Esophagus muscularis mucosa (tissue), 4 donors: ENCODE measurements around the gene ZNF398. TPM values are rescaled to one million over a fixed set of nuclear protein-coding genes. Genes with fewer than 3 reads are reported as not detected.

ENCODE experiments used
- DNase-seq: peaks from one replicate; pipeline ENCODE4 v3.0.0-alpha.2; 2017; ENCODE audit errors: extremely low spot score
- H3K27ac ChIP-seq, 4 donors: fragments of 200-600 bp; sonication (generic); replicated peaks in 1 of 4; 1 replicate in 3 of 4; 2 replicates in 1 of 4; pipeline ENCODE4 v1.5.1; 2016 to 2019; ENCODE audit warnings: mild to moderate bottlenecking in 1 of 4
- H3K27me3 ChIP-seq, 4 donors: fragments of 200-600 bp; sonication (generic); one replicate each; pipeline versions ENCODE4 v1.5.1 to v1.6.0; 2016 to 2019
- H3K36me3 ChIP-seq, 4 donors: fragments of 200-600 bp; sonication (generic); one replicate each; pipeline ENCODE4 v1.5.1; 2016 to 2019
- H3K4me1 ChIP-seq, 4 donors: fragments of 200-600 bp; sonication (generic); one replicate each; pipeline ENCODE4 v1.5.1; 2016 to 2019
- H3K4me3 ChIP-seq, 4 donors: fragments of 200-600 bp; sonication (generic); 1 replicate in 2 of 4; 2 replicates in 2 of 4; pipeline ENCODE4 v1.5.1; 2016 to 2019; ENCODE audit warnings: mild to moderate bottlenecking in 4 of 4, moderate library complexity in 1 of 4
- H3K9me3 ChIP-seq, 4 donors: fragments of 200-600 bp; sonication (generic); 1 replicate in 3 of 4; 2 replicates in 1 of 4; pipeline ENCODE4 v1.5.1; 2016 to 2019
- CTCF ChIP-seq, 3 experiments: fragments of 200-600 bp in 2 of 3; fragments of 450-650 bp in 1 of 3; sonication (generic) in 2 of 3; IDR thresholded peaks; one replicate each; pipeline ENCODE4 v1.5.1; 2017 to 2019; ENCODE audit warnings: antibody characterized with exemption in 3 of 3, mild to moderate bottlenecking in 2 of 3, moderate library complexity in 1 of 3
- EP300 ChIP-seq: sonication (generic); formaldehyde crosslinking; IDR thresholded peaks from one replicate; pipeline ENCODE4 v1.6.1; 2017; ENCODE audit warnings: antibody characterized with exemption
- POLR2A ChIP-seq: fragments of 450-650 bp; IDR thresholded peaks from one replicate; pipeline ENCODE4 v1.6.1; 2017; ENCODE audit warnings: antibody characterized with exemption, moderate library complexity, mild to moderate bottlenecking, low read depth
- POLR2AphosphoS5 ChIP-seq, 2 donors: sonication (generic); formaldehyde crosslinking; IDR thresholded peaks; one replicate each; pipeline ENCODE4 v1.6.1; 2017; ENCODE audit warnings: antibody characterized with exemption in 2 of 2
- WGBS: methylation state at CpG from one replicate; pipeline ENCODE4 v1.1.5; 2018; 5-methylcytosine and 5-hydroxymethylcytosine counted together
- intact Hi-C: fragments of 100-400 bp; cut with DNase I; formaldehyde crosslinking; loops from one replicate; pipeline ENCODE4 v1.15.1; 2023
- total RNA-seq, 4 donors: library from RNA; depleted of rRNA; stranded (reverse); fragments of >200 nt; gene quantifications; one replicate each; pipeline versions ENCODE4 v1.1.0 to v1.2.1, GENCODE V29; 2016

The ZNF398 gene
- total RNA-seq, 4 donors from 2014 or later: 16.9 to 22.6 (median 19.2) TPM

DNA sequence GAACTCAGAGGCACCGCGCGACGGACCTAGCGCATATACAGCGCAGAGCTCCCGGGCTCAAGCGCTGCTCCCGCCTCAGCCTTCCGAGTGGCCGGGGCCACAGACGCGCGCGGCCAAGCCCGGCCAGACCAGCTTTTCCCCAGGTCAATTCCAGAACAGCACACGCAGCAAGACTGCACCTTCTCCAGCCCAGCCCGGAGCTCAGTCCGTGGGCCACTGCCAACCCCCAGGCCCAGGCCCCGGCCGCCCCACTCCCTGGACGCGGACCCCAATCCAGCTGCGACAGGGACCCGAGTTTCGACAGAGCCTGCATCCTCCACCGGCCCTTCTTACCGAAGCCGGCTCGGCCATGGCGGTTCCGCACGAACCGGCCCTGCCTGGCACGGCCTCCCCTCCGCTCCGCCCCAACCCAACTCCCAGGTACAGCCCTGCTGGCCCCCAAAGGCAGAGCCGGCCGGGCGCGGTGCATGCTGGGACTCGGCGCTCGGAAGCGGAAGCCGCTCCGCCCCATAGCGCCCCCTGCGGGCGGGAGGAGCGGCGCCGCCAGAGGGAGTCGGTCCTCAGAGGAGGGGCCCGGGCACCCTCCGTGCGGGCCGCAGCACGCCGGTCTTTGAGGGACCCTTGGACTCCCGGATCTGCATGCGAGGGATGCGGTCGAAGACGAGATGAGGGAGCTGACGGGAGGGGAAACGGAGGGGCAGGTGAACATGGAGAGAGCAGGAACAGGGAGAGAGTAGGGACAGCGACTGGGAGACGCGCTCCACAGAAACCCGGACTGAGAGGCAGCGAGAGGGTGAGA, 21.2 kb upstream of the ZNF398 start, which contains the start of gene ZNF425:
Gene ZNF425, minus strand, starts transcription at position 462 of the 799 bp plus-strand sequence. Its CDS starts 111 bp downstream, at position 351.
- H3K27ac ChIP-seq: peak within 1 kb of the TSS; percentile 93 to 98 (median 98)
- under 1% methylated on average over 37 of the region's 72 CpGs for WGBS
- H3K9me3 ChIP-seq: no peaks in the 10 kb centered on the region
- H3K4me1 ChIP-seq: peaks cover 15 to 21% (median 19%) of the 10 kb centered on the region in 4 donors
- peaks cover 0 to 16% (median 6%) of the 10 kb centered on the region in 4 donors for H3K36me3 ChIP-seq
- intact Hi-C loops: loop anchor here (1.0 to 5.0 kb wide), 4 partner anchors 21 to 646 kb away; partner anchors contain the start of genes ZNF398, ZNF467 and ZNF786
- peak; percentile 96 for DNase-seq
- no peaks in the 10 kb centered on the region for H3K27me3 ChIP-seq
- TF ChIP-seq CTCF (IDR thresholded peaks at IDR 0.05) (peak in 2 of 3 experiments; percentile 93 to 95), POLR2A (peak; percentile 89), EP300 (no peak), POLR2AphosphoS5 (IDR thresholded peaks at IDR 0.05) (peak; percentile 93 to 97)
- H3K4me3 ChIP-seq: peak within 1 kb of the TSS; percentile 79 to 87 (median 82)

DNA sequence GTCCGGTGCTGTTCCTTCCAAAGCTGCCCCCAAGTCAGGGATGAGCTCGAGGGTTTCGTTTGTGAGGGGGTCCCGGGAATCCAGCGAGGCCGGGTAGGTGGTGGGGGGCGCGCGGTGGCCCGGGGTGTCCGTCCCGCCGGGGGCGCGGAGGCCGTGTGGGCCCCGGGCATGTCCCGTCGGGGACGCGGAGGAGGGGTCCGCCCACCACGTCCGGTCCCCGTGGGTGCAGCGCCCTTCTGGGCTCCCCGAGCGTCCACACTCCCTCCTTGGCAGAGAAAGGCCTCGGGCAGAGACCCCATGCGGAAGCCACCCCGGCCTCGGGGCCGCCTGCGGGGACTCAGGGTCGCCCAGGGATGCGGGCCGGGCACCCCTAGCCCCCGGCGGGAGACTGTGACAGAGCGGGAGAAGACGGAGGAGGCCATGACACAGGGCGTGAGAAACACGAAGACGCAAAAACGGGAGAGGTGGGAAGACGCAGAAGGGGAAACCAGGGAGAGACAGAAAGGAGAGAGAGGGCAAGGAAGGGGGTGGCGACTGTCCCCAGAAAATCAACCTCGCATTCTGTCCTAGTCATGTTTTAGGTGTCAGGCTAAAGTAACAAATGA, 20.5 kb upstream of the ZNF398 start:
- Histone ChIP-seq H3K36me3 (peaks cover 0 to 22% (median 11%) of the 10 kb centered on the region in 4 donors), H3K27ac (peak overlapping the region; percentile 93 to 98 (median 98)), H3K4me3 (peak overlapping the region; percentile 79 to 87 (median 82)), H3K4me1 (peaks cover 15 to 21% (median 19%) of the 10 kb centered on the region in 4 donors), H3K27me3 (no peaks in the 10 kb centered on the region), H3K9me3 (no peaks in the 10 kb centered on the region)
- under 1% methylated on average over 26 of the region's 48 CpGs for WGBS
- DNase-seq: no peak
- intact Hi-C loops: loop anchor here (1.0 to 5.0 kb wide), 4 partner anchors 20 to 646 kb away; partner anchors contain the start of genes ZNF398, ZNF467 and ZNF786
- TF ChIP-seq CTCF (IDR thresholded peaks at IDR 0.05): no peak
- TF ChIP-seq POLR2AphosphoS5 (IDR thresholded peaks at IDR 0.05): no peak
- no peak for TF ChIP-seq POLR2A
- no peak for TF ChIP-seq EP300

GRCh38 chr7:149130572-149131198, 16.6 kb upstream of the ZNF398 start:
- 90% methylated on average over 5 of the region's 5 CpGs for WGBS
- no peaks in the 10 kb centered on the region for H3K27me3 ChIP-seq
- TF ChIP-seq CTCF (IDR thresholded peaks at IDR 0.05) (no peak), EP300 (no peak), POLR2AphosphoS5 (IDR thresholded peaks at IDR 0.05) (no peak), POLR2A (no peak)
- intact Hi-C loops: no loop called here
- no peak overlapping the region for H3K27ac ChIP-seq
- H3K9me3 ChIP-seq: no peaks in the 10 kb centered on the region
- peaks cover 0 to 32% (median 14%) of the 10 kb centered on the region in 4 donors for H3K36me3 ChIP-seq
- DNase-seq: no peak
- H3K4me3 ChIP-seq: no peak overlapping the region
- peaks cover 6 to 8% (median 7%) of the 10 kb centered on the region in 4 donors for H3K4me1 ChIP-seq

DNA sequence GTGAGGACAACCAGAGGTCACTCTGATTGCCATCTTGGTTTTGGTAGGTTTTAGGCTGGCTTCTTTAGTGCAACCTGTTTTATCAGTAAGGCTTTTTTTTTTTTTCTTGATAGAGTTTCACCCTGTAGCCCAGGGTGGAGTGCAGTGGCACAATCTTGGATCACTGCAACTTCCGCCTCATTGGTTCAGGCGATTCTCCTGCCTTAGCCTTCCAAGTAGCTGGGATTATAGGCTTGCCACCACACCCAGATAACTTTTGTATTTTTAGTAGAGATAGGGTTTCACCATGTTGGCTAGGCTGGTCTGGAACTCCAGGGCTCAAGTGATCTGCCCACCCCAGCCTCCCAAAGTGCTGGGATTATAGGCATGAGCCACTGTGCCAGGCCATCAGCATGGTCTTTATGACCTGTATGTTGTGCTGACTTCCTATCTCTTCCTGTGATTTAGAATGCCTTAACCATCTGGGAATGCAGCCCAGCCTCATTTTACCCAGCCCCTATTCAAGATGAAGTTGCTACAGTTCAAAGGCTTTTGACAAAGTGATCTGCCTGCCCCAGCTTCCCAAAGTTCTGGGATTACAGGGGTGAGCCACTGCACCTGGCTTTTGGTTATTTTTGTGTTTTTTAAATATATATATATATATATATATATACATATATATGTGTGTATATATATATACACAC, 14.1 kb upstream of the ZNF398 start:
- TF ChIP-seq POLR2A: no peak
- TF ChIP-seq EP300: no peak
- TF ChIP-seq POLR2AphosphoS5 (IDR thresholded peaks at IDR 0.05): no peak
- TF ChIP-seq CTCF (IDR thresholded peaks at IDR 0.05): no peak
- intact Hi-C loops: no loop called here
- H3K9me3 ChIP-seq: no peaks in the 10 kb centered on the region
- H3K4me1 ChIP-seq: peaks cover 0 to 2% (median 2%) of the 10 kb centered on the region in 4 donors
- H3K4me3 ChIP-seq: no peak overlapping the region
- 93% methylated on average over 2 of the region's 2 CpGs for WGBS
- DNase-seq: no peak
- H3K27me3 ChIP-seq: no peaks in the 10 kb centered on the region
- no peak overlapping the region for H3K27ac ChIP-seq
- H3K36me3 ChIP-seq: peaks cover 0 to 32% (median 15%) of the 10 kb centered on the region in 4 donors
